Measurements from ENCODE around the gene ATXN7. TPM values are rescaled to one million over a fixed set of nuclear protein-coding genes. Genes with fewer than 3 reads are reported as not detected.

The ATXN7 gene
- total and polyA plus RNA-seq, 10 of the 15 experiments (the other 5 are each of a cell fraction or from before 2014, with no cell fraction given), result 0.83 to 24.6 (median 8.5) TPM

- WGBS (ENCODE audit: insufficient coverage, insufficient replicate concordance, low lambda C conversion rate, missing lambda C conversion rate), result 95% methylated on average over 4 of the region's 4 CpGs
- no TSS peak for BruUV-seq (replicated peaks)
- no peak overlapping the region for H2AFZ ChIP-seq (ENCODE audit: control insufficient read depth, low read depth, low read length)
- TF ChIP-seq MAX (IDR thresholded peaks at IDR 0.05; ENCODE audit: low read depth, low read length) (no peak), CEBPZ (IDR thresholded peaks at IDR 0.05; ENCODE audit: low read depth, low read length) (no peak), MEF2B (IDR thresholded peaks at IDR 0.05; ENCODE audit: partially characterized antibody, poor library complexity, severe bottlenecking) (no peak), GABPA (IDR thresholded peaks at IDR 0.05; ENCODE audit: low read depth) (no peak), ZNF207 (IDR thresholded peaks at IDR 0.05; ENCODE audit: borderline replicate concordance) (no peak), CREB1 (IDR thresholded peaks at IDR 0.05; ENCODE audit: low read depth) (no peak), RAD51 (IDR thresholded peaks at IDR 0.05) (no peak), USF1 (IDR thresholded peaks at IDR 0.05; ENCODE audit: borderline replicate concordance, extremely low read length, insufficient read depth, low read depth, low read length) (no peak), IKZF2 (IDR thresholded peaks at IDR 0.05) (no peak), CREM (IDR thresholded peaks at IDR 0.05; ENCODE audit: low read depth) (no peak), FOXK2 (IDR thresholded peaks at IDR 0.05) (no peak), NRF1 (conservative IDR thresholded peaks at IDR 0.05; ENCODE audit: low read depth, low read length) (no peak), CHD2 (IDR thresholded peaks at IDR 0.05; ENCODE audit: borderline replicate concordance, low read depth, low read length) (no peak), ZNF217 (IDR thresholded peaks at IDR 0.05) (no peak), ZNF384 (IDR thresholded peaks at IDR 0.05; ENCODE audit: borderline replicate concordance, low read depth, low read length) (no peak)
Measured at GRCh38 chr3:63976161-63976871, 112.6 kb downstream of the ATXN7 start.

More at GRCh38 chr3:63976161-63976871, 112.6 kb downstream of the ATXN7 start:
- in situ Hi-C loops (cut with MboI), result no loop called here
- H3K4me3 ChIP-seq, result no peak overlapping the region
- peaks cover 14 to 15% of the 10 kb centered on the region in 2 experiments; a peak in 3 of 4 replicates for H3K36me3 ChIP-seq (ENCODE audit: control insufficient read depth in 2 of 2, insufficient read depth in 2 of 2, low read length in 1 of 2)
- SMC1A ChIA-PET (ENCODE audit: uncharacterized antibody, unreplicated experiment), result interaction anchor here (0.6 to 4.6 kb wide), 8 partner anchors 9 to 573 kb away, joined by 3 to 32 read pairs (median 9); no protein-coding TSS in a partner anchor
- ATAC-seq (no peak), FAIRE-seq (no peak), DNase-seq (ENCODE audit: low read depth, low spot score) (no peak)
- H3K4me2 ChIP-seq (ENCODE audit: control insufficient read depth, insufficient read depth), result no peak overlapping the region
- H3K27me3 ChIP-seq (replicated peaks in 1 of 2; ENCODE audit: control insufficient read depth in 2 of 2, insufficient read depth in 2 of 2, low read length in 1 of 2), result no peaks in the 10 kb centered on the region
- H3K9ac ChIP-seq (ENCODE audit: control insufficient read depth, insufficient read depth, low read length), result no peak overlapping the region
- POLR2A ChIA-PET, result no interaction called here
- H3K4me1 ChIP-seq (ENCODE audit: control insufficient read depth, insufficient read depth, low read length), result no peaks in the 10 kb centered on the region
- CTCF ChIA-PET, result interaction anchor here (0.6 to 5.8 kb wide), 6 partner anchors 9 to 44 kb away, joined by 3 to 58 read pairs (median 3); no protein-coding TSS in a partner anchor
- H4K20me1 ChIP-seq (ENCODE audit: control insufficient read depth, insufficient read depth), result no peaks in the 10 kb centered on the region
- H3K9me3 ChIP-seq (replicated peaks; ENCODE audit: control insufficient read depth, insufficient read depth, low read length), result no peaks in the 10 kb centered on the region
- RAD21 ChIA-PET (ENCODE audit: unreplicated experiment), result interaction anchor here (0.9 to 1.6 kb wide), 3 partner anchors 10 to 46 kb away, joined by 3 to 4 read pairs (median 3); no protein-coding TSS in a partner anchor
- intact Hi-C loops (cut with micrococcal nuclease; ENCODE audit: unreplicated experiment), result no loop called here
- H3K27ac ChIP-seq (ENCODE audit: control insufficient read depth, insufficient read depth), result no peak overlapping the region
- peaks cover 5% of the 10 kb centered on the region for H3K79me2 ChIP-seq (ENCODE audit: control insufficient read depth, insufficient read depth, low read length)

Measured in GM12878 (cell line).